Neural cell (in vitro differentiated cells): ENCODE results near the gene TOPORS. TPM values are rescaled to one million over a fixed set of nuclear protein-coding genes. Genes with fewer than 3 reads are reported as not detected.

Source experiments
- H2AFZ ChIP-seq: fragments of 200-600, 300-800 bp; sonication (generic), shearing (Covaris generic); 2 replicates; pipeline ENCODE4 v1.6.0; 2014; ENCODE audit warnings: low read depth, mild to moderate bottlenecking, antibody characterized with exemption, low read length, moderate library complexity
- H3F3A ChIP-seq: fragments of 200-600 bp; shearing (Covaris generic); 2 replicates; pipeline ENCODE4 v1.6.1; 2016; ENCODE audit warnings: mild to moderate bottlenecking, moderate library complexity, mixed read lengths, antibody characterized with exemption, low read length; ENCODE audit not compliant: insufficient read depth, poor library complexity, severe bottlenecking
- H3K27ac ChIP-seq: fragments of 200-600, 300-800 bp; sonication (generic), shearing (Covaris generic); 2 replicates; pipeline ENCODE4 v1.5.1; 2014; ENCODE audit warnings: mild to moderate bottlenecking, low read length, moderate library complexity
- H3K27me3 ChIP-seq: fragments of 300-800, 200-600 bp; sonication (generic), shearing (Covaris generic); 2 replicates; pipeline ENCODE4 v1.6.0; 2014; ENCODE audit warnings: mild to moderate bottlenecking, low read depth, low read length, moderate library complexity; ENCODE audit not compliant: insufficient read depth
- H3K36me3 ChIP-seq: fragments of 300-800, 200-600 bp; sonication (generic), shearing (Covaris generic); 2 replicates; pipeline ENCODE4 v1.5.1; 2014; ENCODE audit warnings: mild to moderate bottlenecking, antibody characterized with exemption, low read length, moderate library complexity; ENCODE audit not compliant: insufficient read depth
- H3K4me2 ChIP-seq: fragments of 300-800, 200-600 bp; sonication (generic), shearing (Covaris generic); 2 replicates; pipeline ENCODE4 v1.6.0; 2014; ENCODE audit warnings: mild to moderate bottlenecking, low read length
- H3K4me3 ChIP-seq: fragments of 300-800, 200-600 bp; sonication (generic), shearing (Covaris generic); 2 replicates; pipeline ENCODE4 v1.5.1; 2014; ENCODE audit warnings: mild to moderate bottlenecking, low read length, moderate library complexity
- H3K79me2 ChIP-seq: fragments of 200-600 bp; shearing (Covaris generic); replicated peaks from 2 replicates; pipeline ENCODE4 v1.6.0; 2014; ENCODE audit warnings: mild to moderate bottlenecking, low read length, moderate library complexity; ENCODE audit not compliant: insufficient read depth
- H3K9ac ChIP-seq: fragments of 300-800, 200-600 bp; sonication (generic), shearing (Covaris generic); 2 replicates; pipeline ENCODE4 v1.6.1; 2016; ENCODE audit warnings: mild to moderate bottlenecking, low read length, mixed read lengths
- H3K9me2 ChIP-seq: fragments of 200-600 bp; shearing (Covaris generic); 2 replicates; pipeline ENCODE4 v1.6.1; 2016; ENCODE audit warnings: mild to moderate bottlenecking, low read length, mixed read lengths; ENCODE audit not compliant: insufficient read depth
- H3K9me3 ChIP-seq: fragments of 200-600, 300-800 bp; sonication (generic), shearing (Covaris generic); 2 replicates; pipeline ENCODE4 v1.6.1; 2016; ENCODE audit warnings: mild to moderate bottlenecking, mixed run types, low read length, moderate library complexity, mixed read lengths
- H4K20me1 ChIP-seq: fragments of 200-600 bp; shearing (Covaris generic); 2 replicates; pipeline ENCODE4 v1.6.1; 2016; ENCODE audit warnings: mild to moderate bottlenecking, mixed run types; ENCODE audit not compliant: insufficient read depth
- CTCF ChIP-seq: fragments of 450-650 bp; IDR thresholded peaks from 2 replicates; pipeline ENCODE4 v1.5.1; 2014; ENCODE audit warnings: antibody characterized with exemption, mild to moderate bottlenecking, moderate library complexity; ENCODE audit not compliant: poor library complexity, severe bottlenecking
- EP300 ChIP-seq: fragments of 450-650 bp; conservative IDR thresholded peaks from 2 replicates; pipeline ENCODE4 v1.6.1; 2014; ENCODE audit warnings: antibody characterized with exemption, mild to moderate bottlenecking, moderate library complexity; ENCODE audit not compliant: poor library complexity, severe bottlenecking
- EZH2 ChIP-seq: fragments of 200-600, 300-800 bp; shearing (Covaris generic), sonication (generic); IDR thresholded peaks from 2 replicates; pipeline ENCODE4 v1.6.1; 2014; ENCODE audit warnings: antibody characterized with exemption, low read length, borderline replicate concordance, mild to moderate bottlenecking; ENCODE audit not compliant: insufficient read depth, poor library complexity, severe bottlenecking
- MXI1 ChIP-seq: fragments of 450-650 bp; conservative IDR thresholded peaks from 2 replicates; pipeline ENCODE4 v1.6.1; 2014; ENCODE audit warnings: antibody characterized with exemption, mild to moderate bottlenecking; ENCODE audit not compliant: poor library complexity, severe bottlenecking
- POLR2AphosphoS5 ChIP-seq: IDR thresholded peaks from 2 replicates; pipeline ENCODE4 v1.6.1; 2012
- RAD21 ChIP-seq: fragments of 450-650 bp; conservative IDR thresholded peaks from 2 replicates; pipeline ENCODE4 v1.6.1; 2014; ENCODE audit warnings: antibody characterized with exemption, mild to moderate bottlenecking, moderate library complexity
- SMC3 ChIP-seq: fragments of 450-650 bp; conservative IDR thresholded peaks from 2 replicates; pipeline ENCODE4 v1.6.1; 2014; ENCODE audit warnings: antibody characterized with exemption, mild to moderate bottlenecking, moderate library complexity; ENCODE audit not compliant: poor library complexity
- TAF1 ChIP-seq: IDR thresholded peaks from 2 replicates; pipeline ENCODE4 v1.6.1; 2012; ENCODE audit warnings: low read depth
- polyA plus RNA-seq: library from polyadenylated mRNA; depleted of rRNA; stranded (reverse); fragments of >200 nt; gene quantifications from 2 replicates; pipeline ENCODE4 v1.2.3, GENCODE V29; 2014
- TF ChIP-seq, protein P1 (sequence below): IDR thresholded peaks from 2 replicates; pipeline ENCODE4 v1.6.1; 2012; ENCODE audit warnings: borderline replicate concordance

The TOPORS gene
- polyA plus RNA-seq, 1 donor from 2014 or later, result 18.0 TPM

- Histone ChIP-seq H3K27me3 (no peaks in the 10 kb centered on the region), H3K9ac (no peak overlapping the region), H4K20me1 (no peaks in the 10 kb centered on the region), H3K9me2 (no peaks in the 10 kb centered on the region), H3K4me2 (no peak overlapping the region), H3K4me3 (no peak overlapping the region), H3K79me2 (peaks cover 3% of the 10 kb centered on the region), H3K36me3 (no peaks in the 10 kb centered on the region), H3K9me3 (no peaks in the 10 kb centered on the region), H3F3A (no peaks in the 10 kb centered on the region), H3K27ac (no peak overlapping the region), H2AFZ (no peak overlapping the region)
- no peak for TF ChIP-seq EP300
- no peak for TF ChIP-seq MXI1
- no peak for TF ChIP-seq RAD21
- TF ChIP-seq SMC3, result no peak
- no peak for TF ChIP-seq POLR2AphosphoS5
- no peak for TF ChIP-seq CTCF
- no peak for TF ChIP-seq EZH2
- TF ChIP-seq TAF1, result no peak
- TF ChIP-seq, protein P1, sequence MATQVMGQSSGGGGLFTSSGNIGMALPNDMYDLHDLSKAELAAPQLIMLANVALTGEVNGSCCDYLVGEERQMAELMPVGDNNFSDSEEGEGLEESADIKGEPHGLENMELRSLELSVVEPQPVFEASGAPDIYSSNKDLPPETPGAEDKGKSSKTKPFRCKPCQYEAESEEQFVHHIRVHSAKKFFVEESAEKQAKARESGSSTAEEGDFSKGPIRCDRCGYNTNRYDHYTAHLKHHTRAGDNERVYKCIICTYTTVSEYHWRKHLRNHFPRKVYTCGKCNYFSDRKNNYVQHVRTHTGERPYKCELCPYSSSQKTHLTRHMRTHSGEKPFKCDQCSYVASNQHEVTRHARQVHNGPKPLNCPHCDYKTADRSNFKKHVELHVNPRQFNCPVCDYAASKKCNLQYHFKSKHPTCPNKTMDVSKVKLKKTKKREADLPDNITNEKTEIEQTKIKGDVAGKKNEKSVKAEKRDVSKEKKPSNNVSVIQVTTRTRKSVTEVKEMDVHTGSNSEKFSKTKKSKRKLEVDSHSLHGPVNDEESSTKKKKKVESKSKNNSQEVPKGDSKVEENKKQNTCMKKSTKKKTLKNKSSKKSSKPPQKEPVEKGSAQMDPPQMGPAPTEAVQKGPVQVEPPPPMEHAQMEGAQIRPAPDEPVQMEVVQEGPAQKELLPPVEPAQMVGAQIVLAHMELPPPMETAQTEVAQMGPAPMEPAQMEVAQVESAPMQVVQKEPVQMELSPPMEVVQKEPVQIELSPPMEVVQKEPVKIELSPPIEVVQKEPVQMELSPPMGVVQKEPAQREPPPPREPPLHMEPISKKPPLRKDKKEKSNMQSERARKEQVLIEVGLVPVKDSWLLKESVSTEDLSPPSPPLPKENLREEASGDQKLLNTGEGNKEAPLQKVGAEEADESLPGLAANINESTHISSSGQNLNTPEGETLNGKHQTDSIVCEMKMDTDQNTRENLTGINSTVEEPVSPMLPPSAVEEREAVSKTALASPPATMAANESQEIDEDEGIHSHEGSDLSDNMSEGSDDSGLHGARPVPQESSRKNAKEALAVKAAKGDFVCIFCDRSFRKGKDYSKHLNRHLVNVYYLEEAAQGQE, result no peak
Observed at GRCh38 chr9:32558408-32558934, 6.1 kb upstream of the TOPORS start.

GRCh38 chr9:32554591-32554990, 2.2 kb upstream of the TOPORS start:
- Histone ChIP-seq H4K20me1 (no peaks in the 10 kb centered on the region), H2AFZ (no peak overlapping the region), H3K36me3 (no peaks in the 10 kb centered on the region), H3K4me2 (no peak overlapping the region), H3K9me2 (no peaks in the 10 kb centered on the region), H3K4me3 (no peak overlapping the region), H3K9ac (no peak overlapping the region), H3K9me3 (no peaks in the 10 kb centered on the region), H3K27ac (no peak overlapping the region), H3K79me2 (peaks cover 9% of the 10 kb centered on the region), H3K27me3 (no peaks in the 10 kb centered on the region), H3F3A (no peaks in the 10 kb centered on the region)
- TF ChIP-seq CTCF, result no peak
- no peak for TF ChIP-seq RAD21
- no peak for TF ChIP-seq MXI1
- TF ChIP-seq, protein P1, result no peak
- TF ChIP-seq POLR2AphosphoS5, result no peak
- no peak for TF ChIP-seq EZH2
